H1 (cell line): ENCODE results near the gene TMC4. TPM values are rescaled to one million over a fixed set of nuclear protein-coding genes. Genes with fewer than 3 reads are reported as not detected.
A peak's percentile ranks its signal among the peaks of the same experiment; 100 is the strongest.
"Not testable (repeated sequence)": the region's sequence is repeated elsewhere in the genome, so short reads cannot be mapped to it uniquely, and the experiment has no call there.

ENCODE experiments used
- CTCF ChIA-PET: fragments of 300-600 bp; sonication (Branson Sonifier 250); formaldehyde crosslinking; loops from one replicate; lab custom pipeline; 2021; ENCODE audit not compliant: partially characterized antibody; lab: Charles Lee
- POLR2A ChIA-PET: fragments of 300-600 bp; sonication (Branson Sonifier 250); formaldehyde crosslinking; loops from one replicate; lab custom pipeline; 2021; ENCODE audit warnings: inconsistent platforms; ENCODE audit not compliant: partially characterized antibody; lab: Charles Lee
- DNase-seq, 2 experiments: peaks; one replicate each; pipeline versions ENCODE4 v3.0.0 to v3.0.0-alpha.2; 2010 to 2022; ENCODE audit warnings: low spot score in 2 of 2, low read depth in 1 of 2, mixed read lengths in 1 of 2
- FAIRE-seq: peaks from 2 replicates; lab custom pipeline; 2011; peaks lifted over from hg19 to GRCh38; lab: Jason Lieb, UNC
- H2AFZ ChIP-seq: 2 replicates; pipeline ENCODE4 v1.8.1; 2012; ENCODE audit warnings: low read length, inconsistent platforms
- H2AK5ac ChIP-seq: 2 replicates; pipeline ENCODE4 v1.6.1; 2013; ENCODE audit warnings: low read depth, low read length
- H2BK120ac ChIP-seq: replicated peaks from 2 replicates; pipeline ENCODE3; 2013; ENCODE audit warnings: low read depth, low read length, inconsistent platforms
- H2BK12ac ChIP-seq: 2 replicates; pipeline ENCODE4 v1.6.1; 2013; ENCODE audit warnings: low read depth, low read length
- H2BK15ac ChIP-seq: 2 replicates; pipeline ENCODE4 v1.6.1; 2013; ENCODE audit warnings: low read length
- H2BK20ac ChIP-seq: 2 replicates; pipeline ENCODE4 v1.6.1; 2013; ENCODE audit warnings: low read length
- H2BK5ac ChIP-seq: 2 replicates; pipeline ENCODE4 v1.6.1; 2013; ENCODE audit warnings: low read depth, low read length
- H3K14ac ChIP-seq: 2 replicates; pipeline ENCODE4 v1.6.1; 2013; ENCODE audit warnings: inconsistent platforms; ENCODE audit not compliant: insufficient read length
- H3K18ac ChIP-seq: 2 replicates; pipeline ENCODE4 v1.6.1; 2013; ENCODE audit warnings: low read length; ENCODE audit errors: extremely low read depth
- H3K23ac ChIP-seq: 2 replicates; pipeline ENCODE4 v1.6.1; 2013; ENCODE audit warnings: inconsistent platforms; ENCODE audit not compliant: insufficient read length
- H3K23me2 ChIP-seq: 2 replicates; pipeline ENCODE4 v1.6.1; 2013; ENCODE audit warnings: low read depth, low read length
- H3K27ac ChIP-seq: 2 replicates; pipeline ENCODE4 v1.6.1; 2011; ENCODE audit warnings: low read depth, low read length, inconsistent platforms
- H3K27me3 ChIP-seq, 4 experiments: replicated peaks in 1 of 4; 1 replicate in 1 of 4; 2 replicates in 3 of 4; pipeline versions ENCODE4 v1.6.1 to v1.8.1; 2011 to 2013; ENCODE audit warnings: low read length in 3 of 4, mild to moderate bottlenecking in 3 of 4, inconsistent platforms in 2 of 4, mixed read lengths in 2 of 4, moderate library complexity in 1 of 4; ENCODE audit not compliant: control insufficient read depth in 3 of 4, insufficient read depth in 3 of 4; ENCODE audit errors: extremely low read depth in 1 of 4
- H3K36me3 ChIP-seq, 4 experiments: 2 replicates each; pipeline versions ENCODE4 v1.6.1 to v1.8.1; 2011 to 2013; ENCODE audit warnings: mild to moderate bottlenecking in 4 of 4, low read length in 3 of 4, moderate library complexity in 2 of 4, control low read depth in 1 of 4, inconsistent platforms in 1 of 4; ENCODE audit not compliant: insufficient read depth in 4 of 4, control insufficient read depth in 2 of 4
- H3K4ac ChIP-seq: replicated peaks from 2 replicates; pipeline ENCODE3; 2013; ENCODE audit warnings: low read length, low read depth, mixed read lengths, inconsistent platforms; ENCODE audit not compliant: insufficient read length
- H3K4me1 ChIP-seq, 4 experiments: replicated peaks in 1 of 4; 1 replicate in 1 of 4; 2 replicates in 3 of 4; pipeline versions ENCODE4 v1.6.1 to v1.8.1; 2011 to 2013; ENCODE audit warnings: low read length in 3 of 4, inconsistent platforms in 2 of 4, mixed read lengths in 1 of 4; ENCODE audit not compliant: insufficient read depth in 4 of 4, control insufficient read depth in 3 of 4
- H3K4me2 ChIP-seq, 2 experiments: 2 replicates each; pipeline versions ENCODE4 v1.6.1 to v1.8.1; 2011 to 2013; ENCODE audit warnings: low read depth in 2 of 2, low read length in 2 of 2, control low read depth in 1 of 2, inconsistent platforms in 1 of 2, mild to moderate bottlenecking in 1 of 2; ENCODE audit not compliant: insufficient read depth in 1 of 2
- H3K4me3 ChIP-seq, 4 experiments: fragments of 200-600, 300-600 bp in 1 of 4; sonication (generic), shearing (Covaris generic), sonication (Bioruptor Twin) in 1 of 4; 2 replicates each; pipeline versions ENCODE4 v1.5.1 to v1.8.1; 2011 to 2016; ENCODE audit warnings: low read length in 4 of 4, low read depth in 3 of 4, control low read depth in 2 of 4, inconsistent platforms in 2 of 4, mild to moderate bottlenecking in 2 of 4, mixed read lengths in 1 of 4, moderate library complexity in 1 of 4; ENCODE audit not compliant: insufficient read depth in 2 of 4; ENCODE audit errors: extremely low read depth in 1 of 4
- H3K56ac ChIP-seq: replicated peaks from 2 replicates; pipeline ENCODE3; 2013; ENCODE audit warnings: low read depth, mild to moderate bottlenecking, mixed read lengths, low read length, inconsistent platforms; ENCODE audit not compliant: insufficient read length
- H3K79me1 ChIP-seq: 2 replicates; pipeline ENCODE4 v1.6.1; 2013; ENCODE audit warnings: low read depth, low read length, control low read depth
- H3K79me2 ChIP-seq, 2 experiments: 2 replicates each; pipeline versions ENCODE4 v1.6.1 to v1.8.1; 2012 to 2013; ENCODE audit warnings: low read length in 2 of 2, mild to moderate bottlenecking in 2 of 2, inconsistent platforms in 1 of 2; ENCODE audit not compliant: insufficient read depth in 2 of 2, control insufficient read depth in 1 of 2
- H3K9ac ChIP-seq, 4 experiments: replicated peaks in 1 of 4; 1 replicate in 1 of 4; 2 replicates in 3 of 4; pipeline versions ENCODE4 v1.6.1 to v1.8.1; 2011 to 2013; ENCODE audit warnings: low read depth in 3 of 4, low read length in 3 of 4, control low read depth in 2 of 4, mild to moderate bottlenecking in 2 of 4, moderate library complexity in 2 of 4, inconsistent platforms in 1 of 4; ENCODE audit errors: extremely low read depth in 1 of 4
- H3K9me3 ChIP-seq, 2 experiments: 2 replicates each; pipeline versions ENCODE4 v1.6.1 to v1.8.1; 2012 to 2013; ENCODE audit warnings: mild to moderate bottlenecking in 2 of 2, moderate library complexity in 2 of 2, control low read depth in 1 of 2, inconsistent platforms in 1 of 2, low read depth in 1 of 2, low read length in 1 of 2, mixed read lengths in 1 of 2; ENCODE audit not compliant: insufficient read depth in 2 of 2
- H4K20me1 ChIP-seq, 2 experiments: replicated peaks in 1 of 2; 2 replicates each; pipeline versions ENCODE3 to v1.8.1; 2011 to 2013; ENCODE audit warnings: inconsistent platforms in 2 of 2, low read length in 2 of 2, mild to moderate bottlenecking in 1 of 2; ENCODE audit not compliant: insufficient read depth in 2 of 2, control insufficient read depth in 1 of 2
- H4K5ac ChIP-seq: 2 replicates; pipeline ENCODE4 v1.6.1; 2013; ENCODE audit warnings: low read length, low read depth, mixed read lengths, inconsistent platforms; ENCODE audit not compliant: insufficient read length
- H4K8ac ChIP-seq: 2 replicates; pipeline ENCODE4 v1.8.0; 2013; ENCODE audit warnings: mild to moderate bottlenecking, moderate library complexity, low read length, inconsistent platforms; ENCODE audit not compliant: insufficient read depth; ENCODE audit errors: extremely low read depth
- H4K91ac ChIP-seq: replicated peaks from 2 replicates; pipeline ENCODE3; 2013; ENCODE audit warnings: low read length, mixed read lengths, inconsistent platforms; ENCODE audit not compliant: insufficient read length
- WGBS, 2 experiments: shearing (Covaris generic) in 1 of 2; methylation state at CpG; one replicate each; pipeline versions ENCODE4 v1.1.6 to v1.1.7; 2013 to 2015; ENCODE audit warnings: low lambda C conversion rate in 2 of 2, mixed read lengths in 2 of 2, inconsistent platforms in 1 of 2, low coverage in 1 of 2, missing lambda C conversion rate in 1 of 2; ENCODE audit not compliant: insufficient replicate concordance in 2 of 2, insufficient coverage in 1 of 2, insufficient read length in 1 of 2; ENCODE audit errors: extremely low coverage in 1 of 2, missing lambda C conversion rate in 1 of 2; 5-methylcytosine and 5-hydroxymethylcytosine counted together
- polyA plus RNA-seq, 7 experiments: library from polyadenylated mRNA; depleted of rRNA in 3 of 7; stranded (reverse) in 5 of 7; unstranded in 2 of 7; fragments of >200 nt in 5 of 7; fragments of 200-250 nt in 2 of 7; gene quantifications; 1 replicate in 5 of 7; 2 replicates in 1 of 7; 4 replicates in 1 of 7; pipeline versions ENCODE4 v1.2.1 to v1.2.3, GENCODE V29; 2011 to 2013; ENCODE audit warnings: missing spikeins in 2 of 7, mixed read lengths in 2 of 7
- total RNA-seq: library from RNA; stranded (reverse); fragmentation: NEBNext Ultra II Directional; extraction: Animal tissue kit (Norgen Biotek cat#: 25700); gene quantifications from 2 replicates; pipeline ENCODE4 v1.2.1, GENCODE V29; 2021

The TMC4 gene
- total and polyA plus RNA-seq, 2 of the 8 experiments (the other 6 are each of a cell fraction or from before 2014, with no cell fraction given) = 5.5 to 6.3 TPM

GRCh38 chr19:54171736-54172431, 1.1 kb downstream of the TMC4 start:
- 81% methylated on average over 9 of the region's 23 CpGs; no CpG with 5 or more reads in 1 of the 2 experiments for WGBS, 2 experiments

More at GRCh38 chr19:54171736-54172431, 1.1 kb downstream of the TMC4 start:
- not testable (repeated sequence) for FAIRE-seq, H3K9ac ChIP-seq, H3K14ac ChIP-seq, H4K5ac ChIP-seq, H3K4me3 ChIP-seq, H3K36me3 ChIP-seq, H3K18ac ChIP-seq, H3K79me2 ChIP-seq, H2BK5ac ChIP-seq, H3K79me1 ChIP-seq, H2BK12ac ChIP-seq, H2BK20ac ChIP-seq, H3K9me3 ChIP-seq, H3K56ac ChIP-seq, H3K4me1 ChIP-seq, H2BK120ac ChIP-seq, DNase-seq, H4K8ac ChIP-seq, H3K4ac ChIP-seq, H4K20me1 ChIP-seq, H2AFZ ChIP-seq, H2BK15ac ChIP-seq, H3K27me3 ChIP-seq, H3K23ac ChIP-seq, H3K23me2 ChIP-seq, H3K27ac ChIP-seq
- H4K91ac ChIP-seq = peak overlapping the region; percentile 74
- H2AK5ac ChIP-seq = peak overlapping the region; percentile 75; the same call in 1 of the 2 replicates
- H3K4me2 ChIP-seq = peak overlapping the region; percentile 11 to 45; a peak in 1 of 4 replicates
- POLR2A ChIA-PET = interaction anchor here (0.8 to 6.7 kb wide), 9 partner anchors 8 to 37 kb away, joined by 4 to 55 read pairs (median 19); partner anchors contain the start of genes LENG1, MBOAT7, RPS9 and TSEN34
- CTCF ChIA-PET = interaction anchor here (0.6 to 2.6 kb wide), 7 partner anchors 11 to 461 kb away, joined by 3 to 8 read pairs (median 4); partner anchors contain the start of gene LENG1
